Esophagus squamous epithelium (tissue), 4 donors: ENCODE data around the gene RSPH10B2.
"Not testable (repeated sequence)": the region's sequence is repeated elsewhere in the genome, so short reads cannot be mapped to it uniquely, and the experiment has no call there.

Experiments used
- POLR2A ChIP-seq, 4 donors: fragments of 450-650 bp; IDR thresholded peaks; one replicate each; pipeline ENCODE4 v1.6.1; 2017; ENCODE audit warnings: antibody characterized with exemption in 4 of 4, mild to moderate bottlenecking in 4 of 4, moderate library complexity in 3 of 4
- TF ChIP-seq, protein P1 (sequence below), 6 experiments: fragments of 450-650 bp in 4 of 6; fragments of 200-600 bp in 2 of 6; sonication (generic) in 2 of 6; IDR thresholded peaks; one replicate each; pipeline ENCODE4 v1.5.1; 2016 to 2019; ENCODE audit warnings: antibody characterized with exemption in 6 of 6, mild to moderate bottlenecking in 4 of 6, moderate library complexity in 4 of 6

DNA sequence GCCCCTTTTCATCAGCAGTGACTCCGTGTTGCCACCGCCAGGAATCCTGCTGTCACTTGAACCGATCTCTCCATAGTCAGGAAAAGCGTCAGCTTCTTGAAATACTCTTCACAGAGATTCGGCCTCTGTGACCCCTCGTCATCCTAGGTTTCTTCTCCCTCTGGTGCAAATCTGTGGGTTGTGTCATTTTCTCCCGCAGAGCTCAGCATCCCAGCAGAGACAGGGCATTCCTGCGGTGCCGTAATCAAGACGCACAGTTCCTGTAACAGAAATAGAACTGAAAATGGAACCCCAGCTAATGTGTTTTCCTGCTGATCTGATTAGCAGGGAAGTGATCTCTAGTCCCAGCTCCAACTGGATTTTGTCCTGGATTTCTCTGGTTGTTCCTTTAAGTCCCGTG lies 40.4 kb downstream of the RSPH10B2 start:
- TF ChIP-seq, protein P1, sequence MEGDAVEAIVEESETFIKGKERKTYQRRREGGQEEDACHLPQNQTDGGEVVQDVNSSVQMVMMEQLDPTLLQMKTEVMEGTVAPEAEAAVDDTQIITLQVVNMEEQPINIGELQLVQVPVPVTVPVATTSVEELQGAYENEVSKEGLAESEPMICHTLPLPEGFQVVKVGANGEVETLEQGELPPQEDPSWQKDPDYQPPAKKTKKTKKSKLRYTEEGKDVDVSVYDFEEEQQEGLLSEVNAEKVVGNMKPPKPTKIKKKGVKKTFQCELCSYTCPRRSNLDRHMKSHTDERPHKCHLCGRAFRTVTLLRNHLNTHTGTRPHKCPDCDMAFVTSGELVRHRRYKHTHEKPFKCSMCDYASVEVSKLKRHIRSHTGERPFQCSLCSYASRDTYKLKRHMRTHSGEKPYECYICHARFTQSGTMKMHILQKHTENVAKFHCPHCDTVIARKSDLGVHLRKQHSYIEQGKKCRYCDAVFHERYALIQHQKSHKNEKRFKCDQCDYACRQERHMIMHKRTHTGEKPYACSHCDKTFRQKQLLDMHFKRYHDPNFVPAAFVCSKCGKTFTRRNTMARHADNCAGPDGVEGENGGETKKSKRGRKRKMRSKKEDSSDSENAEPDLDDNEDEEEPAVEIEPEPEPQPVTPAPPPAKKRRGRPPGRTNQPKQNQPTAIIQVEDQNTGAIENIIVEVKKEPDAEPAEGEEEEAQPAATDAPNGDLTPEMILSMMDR (IDR thresholded peaks at IDR 0.05): not testable (repeated sequence)
- TF ChIP-seq POLR2A (IDR thresholded peaks at IDR 0.05): not testable (repeated sequence)
